ENCODE data around the gene ULK4. TPM values are rescaled to one million over a fixed set of nuclear protein-coding genes. Genes with fewer than 3 reads are reported as not detected.

The ULK4 gene
- total and polyA plus RNA-seq, 2 experiments from 2014 or later: 1.8 to 3.7 TPM

DNA sequence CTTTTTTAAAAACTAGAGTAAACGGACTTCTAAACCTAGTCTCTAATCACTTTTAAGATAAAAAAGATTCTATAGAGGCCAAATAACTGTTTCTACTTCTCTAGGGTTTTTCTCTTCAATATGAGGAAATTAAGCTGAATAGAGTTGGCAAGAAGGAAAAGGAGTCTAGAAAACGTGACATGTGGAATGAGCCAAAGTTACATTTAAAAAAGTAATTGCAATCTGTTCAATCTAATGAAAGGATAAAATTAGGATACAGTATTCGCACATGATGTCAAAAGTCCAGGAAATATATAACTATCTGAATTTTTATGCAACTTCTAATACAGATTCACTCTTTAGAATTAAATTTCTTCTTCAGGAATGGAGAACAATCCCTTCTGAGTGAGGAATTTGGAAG lies 300.1 kb downstream of the ULK4 start:
- Histone ChIP-seq H3K36me3 (no peaks in the 10 kb centered on the region), H3K4me3 (no peak overlapping the region), H3K27me3 (no peaks in the 10 kb centered on the region), H3K9me3 (ENCODE audit: low read depth) (no peaks in the 10 kb centered on the region), H3K27ac (no peak overlapping the region), H3K4me1 (ENCODE audit: low read depth) (no peaks in the 10 kb centered on the region)
- no peak for DNase-seq (ENCODE audit: low read depth in 1 of 2, low spot score in 1 of 2)
- TF ChIP-seq, protein P1, sequence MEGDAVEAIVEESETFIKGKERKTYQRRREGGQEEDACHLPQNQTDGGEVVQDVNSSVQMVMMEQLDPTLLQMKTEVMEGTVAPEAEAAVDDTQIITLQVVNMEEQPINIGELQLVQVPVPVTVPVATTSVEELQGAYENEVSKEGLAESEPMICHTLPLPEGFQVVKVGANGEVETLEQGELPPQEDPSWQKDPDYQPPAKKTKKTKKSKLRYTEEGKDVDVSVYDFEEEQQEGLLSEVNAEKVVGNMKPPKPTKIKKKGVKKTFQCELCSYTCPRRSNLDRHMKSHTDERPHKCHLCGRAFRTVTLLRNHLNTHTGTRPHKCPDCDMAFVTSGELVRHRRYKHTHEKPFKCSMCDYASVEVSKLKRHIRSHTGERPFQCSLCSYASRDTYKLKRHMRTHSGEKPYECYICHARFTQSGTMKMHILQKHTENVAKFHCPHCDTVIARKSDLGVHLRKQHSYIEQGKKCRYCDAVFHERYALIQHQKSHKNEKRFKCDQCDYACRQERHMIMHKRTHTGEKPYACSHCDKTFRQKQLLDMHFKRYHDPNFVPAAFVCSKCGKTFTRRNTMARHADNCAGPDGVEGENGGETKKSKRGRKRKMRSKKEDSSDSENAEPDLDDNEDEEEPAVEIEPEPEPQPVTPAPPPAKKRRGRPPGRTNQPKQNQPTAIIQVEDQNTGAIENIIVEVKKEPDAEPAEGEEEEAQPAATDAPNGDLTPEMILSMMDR (IDR thresholded peaks at IDR 0.05; ENCODE audit: low read depth, low read length): no peak

DNA sequence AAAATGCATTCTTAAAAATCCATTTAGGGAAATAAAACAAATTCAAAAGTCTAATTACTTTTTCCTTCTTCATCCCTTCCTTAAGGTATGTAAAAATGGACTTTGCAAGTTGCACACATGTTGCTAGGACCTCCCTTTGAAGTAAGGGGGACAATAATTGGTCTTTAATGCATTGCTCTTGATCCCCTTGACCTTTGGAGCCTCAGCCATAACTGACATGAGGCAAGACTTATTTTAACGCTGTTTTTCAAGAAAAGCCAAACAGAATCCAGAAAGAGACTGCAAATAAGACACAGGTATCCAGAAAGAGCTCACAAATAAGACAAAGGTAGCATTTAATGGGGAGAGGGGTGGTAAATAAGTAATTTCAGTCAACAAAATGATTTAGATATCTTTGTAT lies 301.4 kb downstream of the ULK4 start:
- H3K27ac ChIP-seq: no peak overlapping the region
- H3K27me3 ChIP-seq: no peaks in the 10 kb centered on the region
- H3K9me3 ChIP-seq (ENCODE audit: low read depth): no peaks in the 10 kb centered on the region
- TF ChIP-seq, protein P1 (IDR thresholded peaks at IDR 0.05; ENCODE audit: low read depth, low read length): no peak
- no peaks in the 10 kb centered on the region for H3K4me1 ChIP-seq (ENCODE audit: low read depth)
- H3K36me3 ChIP-seq: no peaks in the 10 kb centered on the region
- no peak overlapping the region for H3K4me3 ChIP-seq
- no peak for DNase-seq (ENCODE audit: low read depth in 1 of 2, low spot score in 1 of 2)

DNA sequence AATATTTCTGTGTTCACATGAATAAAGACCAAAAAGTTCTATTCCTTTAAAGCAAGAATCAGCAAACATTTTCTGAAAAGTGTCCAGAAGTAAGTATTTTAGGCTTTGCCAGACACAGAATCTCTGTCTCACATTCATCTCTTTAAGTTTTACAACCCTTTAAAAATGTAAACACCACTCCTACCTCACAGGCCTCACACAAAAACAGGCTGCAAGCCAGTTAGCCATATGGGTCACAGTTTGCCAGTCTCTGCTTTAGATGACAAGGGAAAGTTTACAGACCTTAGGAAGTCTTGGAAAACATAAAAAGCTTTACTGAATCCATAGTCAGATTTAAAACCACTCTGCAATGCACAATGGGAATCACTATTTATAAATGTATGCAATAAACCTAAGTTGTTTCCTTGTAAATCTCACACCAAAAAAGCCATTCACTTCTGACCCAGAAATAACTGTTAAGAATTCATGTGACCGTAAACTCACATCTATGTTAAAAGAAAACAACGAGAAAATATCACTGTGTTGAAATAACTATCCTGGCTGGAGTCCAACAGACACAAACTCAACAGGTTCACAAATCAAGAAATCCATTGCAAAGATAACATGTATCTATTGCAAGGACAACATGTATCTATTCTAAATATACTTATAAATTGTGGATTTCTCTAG lies 308.2 kb downstream of the ULK4 start:
- no peak overlapping the region for H3K27ac ChIP-seq
- no peak overlapping the region for H3K4me3 ChIP-seq
- no peaks in the 10 kb centered on the region for H3K4me1 ChIP-seq (ENCODE audit: low read depth)
- H3K9me3 ChIP-seq (ENCODE audit: low read depth): no peaks in the 10 kb centered on the region
- H3K36me3 ChIP-seq: no peaks in the 10 kb centered on the region
- TF ChIP-seq, protein P1 (IDR thresholded peaks at IDR 0.05; ENCODE audit: low read depth, low read length): no peak
- peak in 1 of 2 donors; percentile 11 for DNase-seq (ENCODE audit: low read depth in 1 of 2, low spot score in 1 of 2)
- H3K27me3 ChIP-seq: no peaks in the 10 kb centered on the region

DNA sequence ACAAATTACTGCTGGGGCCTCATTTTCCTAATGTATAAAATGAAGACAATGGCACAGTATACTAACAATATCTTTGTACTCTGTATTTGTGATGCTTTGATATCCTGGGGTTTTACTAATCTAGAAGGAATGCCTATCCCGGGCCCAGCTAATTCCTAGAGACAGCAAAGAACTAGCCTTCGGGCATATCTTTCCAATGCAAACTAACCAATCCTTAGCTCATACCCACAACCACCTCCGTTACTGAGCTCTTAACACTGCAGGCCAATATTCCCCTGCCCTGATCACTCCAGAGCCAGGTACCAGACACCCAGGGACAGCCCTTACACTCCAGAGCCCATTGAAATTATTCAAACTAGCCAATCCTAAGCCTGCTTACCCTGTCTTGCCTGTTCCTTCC lies 309.0 kb downstream of the ULK4 start:
- DNase-seq (ENCODE audit: low read depth in 1 of 2, low spot score in 1 of 2): no peak

DNA sequence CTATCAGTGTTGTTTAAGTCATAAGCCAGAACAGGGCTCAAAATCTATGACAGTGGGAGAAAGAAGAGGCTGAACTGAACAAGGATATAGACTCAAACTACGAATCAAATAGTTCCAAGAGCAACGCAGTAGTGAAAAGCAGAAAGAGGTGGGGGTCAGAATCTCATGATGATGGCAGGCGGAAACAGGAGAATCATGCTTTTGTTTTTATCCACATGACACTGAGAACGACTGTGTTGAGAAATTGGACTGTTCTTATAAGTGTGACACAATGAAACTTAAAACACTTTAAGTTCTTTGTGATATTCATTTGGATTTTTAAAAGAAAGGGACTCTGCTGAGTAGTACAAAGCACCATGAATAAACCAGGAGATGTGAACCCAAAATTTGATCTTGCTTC lies 309.4 kb downstream of the ULK4 start:
- no peaks in the 10 kb centered on the region for H3K9me3 ChIP-seq (ENCODE audit: low read depth)
- no peak overlapping the region for H3K4me3 ChIP-seq
- H3K36me3 ChIP-seq: no peaks in the 10 kb centered on the region
- H3K4me1 ChIP-seq (ENCODE audit: low read depth): no peaks in the 10 kb centered on the region
- no peaks in the 10 kb centered on the region for H3K27me3 ChIP-seq
- DNase-seq (ENCODE audit: low read depth in 1 of 2, low spot score in 1 of 2): no peak
- TF ChIP-seq, protein P1 (IDR thresholded peaks at IDR 0.05; ENCODE audit: low read depth, low read length): no peak
- no peak overlapping the region for H3K27ac ChIP-seq

More for the DNA sequence above, 309.0 kb downstream of the ULK4 start:
- TF ChIP-seq, protein P1 (IDR thresholded peaks at IDR 0.05; ENCODE audit: low read depth, low read length): no peak
- H3K36me3 ChIP-seq: no peaks in the 10 kb centered on the region
- H3K27me3 ChIP-seq: no peaks in the 10 kb centered on the region
- H3K4me3 ChIP-seq: no peak overlapping the region
- no peaks in the 10 kb centered on the region for H3K4me1 ChIP-seq (ENCODE audit: low read depth)
- no peaks in the 10 kb centered on the region for H3K9me3 ChIP-seq (ENCODE audit: low read depth)
- H3K27ac ChIP-seq: no peak overlapping the region

Data from cardiac muscle cell (in vitro differentiated cells and primary cell).